ENCODE data around the gene ZIC2. TPM values are rescaled to one million over a fixed set of nuclear protein-coding genes. Genes with fewer than 3 reads are reported as not detected.

ZIC2 gene
- total RNA-seq, 1 experiment from 2014 or later: 3.5 TPM

DNA sequence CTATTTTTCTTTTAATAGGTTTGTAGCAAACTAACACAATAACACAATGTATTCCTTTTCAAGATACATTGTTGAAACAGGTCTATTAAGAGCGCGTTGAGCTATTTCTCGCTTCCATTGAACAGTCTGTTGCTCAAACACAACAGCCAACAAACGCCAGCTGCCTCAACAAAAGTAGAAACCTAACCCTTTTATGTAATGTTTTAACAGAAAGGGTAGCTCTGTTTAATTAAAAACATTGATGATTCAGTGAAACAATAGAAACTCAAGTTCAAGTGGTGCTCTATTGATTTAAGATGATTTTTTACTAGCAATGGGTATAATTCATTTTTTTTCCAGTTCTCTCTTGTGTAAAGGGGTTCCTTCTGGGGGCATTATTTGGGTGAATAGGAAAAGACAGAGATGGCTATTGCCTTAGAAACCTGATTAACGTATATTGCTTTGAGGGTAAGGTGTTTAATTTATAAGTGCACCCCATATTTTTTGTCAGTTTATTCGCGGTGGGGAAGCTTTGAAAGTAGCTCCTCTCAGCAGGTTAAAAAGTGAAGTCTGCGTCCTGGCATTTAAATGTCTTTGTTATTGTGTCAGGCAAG lies 14.9 kb downstream of the ZIC2 start:
- no peak for TF ChIP-seq CTCF (IDR thresholded peaks at IDR 0.05; ENCODE audit: unreplicated experiment)
- CTCF ChIA-PET: no interaction called here
- intact Hi-C loops (cut with micrococcal nuclease; ENCODE audit: unreplicated experiment): no loop called here
- Mint-ChIP-seq H3K36me3 (ENCODE audit: insufficient read depth, unreplicated experiment) (no peaks in the 10 kb centered on the region), H3K4me1 (ENCODE audit: low read depth, unreplicated experiment) (peaks cover 7% of the 10 kb centered on the region), H3K4me3 (ENCODE audit: low read depth, unreplicated experiment) (no peak overlapping the region), H3K27ac (ENCODE audit: unreplicated experiment) (no peak overlapping the region), H3K9me3 (ENCODE audit: low read depth, unreplicated experiment) (no peaks in the 10 kb centered on the region), H3K27me3 (ENCODE audit: unreplicated experiment) (no peaks in the 10 kb centered on the region)
- DNase-seq: no peak
- BruUV-seq (replicated peaks): no TSS peak

GRCh38 chr13:99997702-99998214 lies 16.2 kb downstream of the ZIC2 start:
- intact Hi-C loops (cut with micrococcal nuclease; ENCODE audit: unreplicated experiment): no loop called here
- CTCF ChIA-PET: no interaction called here

GRCh38 chr13:99998261-99998660 lies 16.7 kb downstream of the ZIC2 start:
- Mint-ChIP-seq H3K27me3 (ENCODE audit: unreplicated experiment) (no peaks in the 10 kb centered on the region), H3K4me3 (ENCODE audit: low read depth, unreplicated experiment) (no peak overlapping the region), H3K9me3 (ENCODE audit: low read depth, unreplicated experiment) (no peaks in the 10 kb centered on the region), H3K36me3 (ENCODE audit: insufficient read depth, unreplicated experiment) (no peaks in the 10 kb centered on the region), H3K4me1 (ENCODE audit: low read depth, unreplicated experiment) (peaks cover 2% of the 10 kb centered on the region), H3K27ac (ENCODE audit: unreplicated experiment) (no peak overlapping the region)
- intact Hi-C loops (cut with micrococcal nuclease; ENCODE audit: unreplicated experiment): no loop called here
- BruUV-seq (replicated peaks): no TSS peak
- CTCF ChIA-PET: no interaction called here
- TF ChIP-seq CTCF (IDR thresholded peaks at IDR 0.05; ENCODE audit: unreplicated experiment): no peak
- DNase-seq: no peak

More at GRCh38 chr13:99997702-99998214, 16.2 kb downstream of the ZIC2 start:
- H3K27me3 Mint-ChIP-seq (ENCODE audit: unreplicated experiment): no peaks in the 10 kb centered on the region
- H3K36me3 Mint-ChIP-seq (ENCODE audit: insufficient read depth, unreplicated experiment): no peaks in the 10 kb centered on the region
- H3K4me1 Mint-ChIP-seq (ENCODE audit: low read depth, unreplicated experiment): peaks cover 7% of the 10 kb centered on the region
- no TSS peak for BruUV-seq (replicated peaks)
- H3K9me3 Mint-ChIP-seq (ENCODE audit: low read depth, unreplicated experiment): no peaks in the 10 kb centered on the region
- no peak overlapping the region for H3K27ac Mint-ChIP-seq (ENCODE audit: unreplicated experiment)
- DNase-seq: no peak
- H3K4me3 Mint-ChIP-seq (ENCODE audit: low read depth, unreplicated experiment): no peak overlapping the region
- no peak for TF ChIP-seq CTCF (IDR thresholded peaks at IDR 0.05; ENCODE audit: unreplicated experiment)

- Mint-ChIP-seq H3K4me1 (ENCODE audit: low read depth, unreplicated experiment) (no peaks in the 10 kb centered on the region), H3K9me3 (ENCODE audit: low read depth, unreplicated experiment) (no peaks in the 10 kb centered on the region), H3K27ac (ENCODE audit: unreplicated experiment) (no peak overlapping the region), H3K36me3 (ENCODE audit: insufficient read depth, unreplicated experiment) (no peaks in the 10 kb centered on the region), H3K4me3 (ENCODE audit: low read depth, unreplicated experiment) (no peak overlapping the region), H3K27me3 (ENCODE audit: unreplicated experiment) (no peaks in the 10 kb centered on the region)
- intact Hi-C loops (cut with micrococcal nuclease; ENCODE audit: unreplicated experiment): no loop called here
- no TSS peak for BruUV-seq (replicated peaks)
- DNase-seq: no peak
- TF ChIP-seq CTCF (IDR thresholded peaks at IDR 0.05; ENCODE audit: unreplicated experiment): no peak
- CTCF ChIA-PET: interaction anchor here (0.9 kb wide), 1 partner anchor 18 kb away, joined by 3 read pairs; no protein-coding TSS in a partner anchor
Measured at GRCh38 chr13:100014621-100015020, 33.0 kb downstream of the ZIC2 start.
